HG03064 (cell line): ENCODE results near the gene PPL.
A peak's percentile ranks its signal among the peaks of the same experiment; 100 is the strongest.
"Not testable (repeated sequence)": the region's sequence is repeated elsewhere in the genome, so short reads cannot be mapped to it uniquely, and the experiment has no call there.

ENCODE experiments used
- ATAC-seq: cut with Tn5 transposase; IDR thresholded peaks from one replicate; pipeline ENCODE4 v1.9.1; 2021; ENCODE audit warnings: low read depth; ENCODE audit not compliant: unreplicated experiment

The PPL gene, protein sequence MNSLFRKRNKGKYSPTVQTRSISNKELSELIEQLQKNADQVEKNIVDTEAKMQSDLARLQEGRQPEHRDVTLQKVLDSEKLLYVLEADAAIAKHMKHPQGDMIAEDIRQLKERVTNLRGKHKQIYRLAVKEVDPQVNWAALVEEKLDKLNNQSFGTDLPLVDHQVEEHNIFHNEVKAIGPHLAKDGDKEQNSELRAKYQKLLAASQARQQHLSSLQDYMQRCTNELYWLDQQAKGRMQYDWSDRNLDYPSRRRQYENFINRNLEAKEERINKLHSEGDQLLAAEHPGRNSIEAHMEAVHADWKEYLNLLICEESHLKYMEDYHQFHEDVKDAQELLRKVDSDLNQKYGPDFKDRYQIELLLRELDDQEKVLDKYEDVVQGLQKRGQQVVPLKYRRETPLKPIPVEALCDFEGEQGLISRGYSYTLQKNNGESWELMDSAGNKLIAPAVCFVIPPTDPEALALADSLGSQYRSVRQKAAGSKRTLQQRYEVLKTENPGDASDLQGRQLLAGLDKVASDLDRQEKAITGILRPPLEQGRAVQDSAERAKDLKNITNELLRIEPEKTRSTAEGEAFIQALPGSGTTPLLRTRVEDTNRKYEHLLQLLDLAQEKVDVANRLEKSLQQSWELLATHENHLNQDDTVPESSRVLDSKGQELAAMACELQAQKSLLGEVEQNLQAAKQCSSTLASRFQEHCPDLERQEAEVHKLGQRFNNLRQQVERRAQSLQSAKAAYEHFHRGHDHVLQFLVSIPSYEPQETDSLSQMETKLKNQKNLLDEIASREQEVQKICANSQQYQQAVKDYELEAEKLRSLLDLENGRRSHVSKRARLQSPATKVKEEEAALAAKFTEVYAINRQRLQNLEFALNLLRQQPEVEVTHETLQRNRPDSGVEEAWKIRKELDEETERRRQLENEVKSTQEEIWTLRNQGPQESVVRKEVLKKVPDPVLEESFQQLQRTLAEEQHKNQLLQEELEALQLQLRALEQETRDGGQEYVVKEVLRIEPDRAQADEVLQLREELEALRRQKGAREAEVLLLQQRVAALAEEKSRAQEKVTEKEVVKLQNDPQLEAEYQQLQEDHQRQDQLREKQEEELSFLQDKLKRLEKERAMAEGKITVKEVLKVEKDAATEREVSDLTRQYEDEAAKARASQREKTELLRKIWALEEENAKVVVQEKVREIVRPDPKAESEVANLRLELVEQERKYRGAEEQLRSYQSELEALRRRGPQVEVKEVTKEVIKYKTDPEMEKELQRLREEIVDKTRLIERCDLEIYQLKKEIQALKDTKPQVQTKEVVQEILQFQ (N-terminal part only)

DNA sequence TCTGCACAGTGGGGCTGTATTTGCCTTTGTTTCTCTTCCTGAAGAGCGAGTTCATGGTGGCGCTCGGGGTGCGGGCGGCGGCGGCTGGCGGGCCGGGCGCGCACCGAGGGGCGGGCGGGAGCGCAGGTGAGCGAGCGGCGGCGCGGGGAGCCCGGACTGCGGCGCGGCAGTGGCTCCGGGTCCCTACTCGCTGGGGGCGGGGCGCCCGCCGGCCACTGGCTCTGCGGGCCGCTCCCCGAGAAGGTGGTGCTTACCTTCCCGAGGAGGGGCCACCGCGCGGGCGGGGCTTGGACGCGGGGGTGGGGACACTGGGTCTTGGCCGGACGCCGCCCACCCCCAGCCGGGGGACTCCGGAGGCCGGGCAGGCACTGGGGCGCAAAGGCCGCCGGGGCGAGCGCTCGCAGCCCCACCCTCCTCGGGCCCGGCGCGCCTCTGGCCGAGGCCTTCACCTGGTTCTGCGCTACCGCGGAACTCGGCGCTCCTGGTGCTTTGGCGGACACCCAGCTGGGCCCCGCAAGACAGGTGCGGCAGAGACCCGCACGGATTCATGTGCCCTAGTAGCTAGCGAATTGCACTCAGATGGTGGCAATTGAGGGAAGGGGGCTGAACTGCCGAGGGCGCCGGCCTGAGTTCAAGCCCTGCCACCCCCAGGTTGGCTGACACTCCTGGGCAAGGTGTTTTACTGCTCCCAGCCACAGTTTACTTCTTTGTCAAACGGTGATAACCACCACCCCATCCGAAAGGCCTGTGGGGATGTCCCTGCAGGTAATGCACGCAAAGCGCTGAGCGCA, at the start of gene PPL:
TSS of gene PPL (minus strand) at position 158 of the 791 bp plus-strand sequence. CDS start at position 55, 103 bp downstream.
- ATAC-seq: no peak

DNA sequence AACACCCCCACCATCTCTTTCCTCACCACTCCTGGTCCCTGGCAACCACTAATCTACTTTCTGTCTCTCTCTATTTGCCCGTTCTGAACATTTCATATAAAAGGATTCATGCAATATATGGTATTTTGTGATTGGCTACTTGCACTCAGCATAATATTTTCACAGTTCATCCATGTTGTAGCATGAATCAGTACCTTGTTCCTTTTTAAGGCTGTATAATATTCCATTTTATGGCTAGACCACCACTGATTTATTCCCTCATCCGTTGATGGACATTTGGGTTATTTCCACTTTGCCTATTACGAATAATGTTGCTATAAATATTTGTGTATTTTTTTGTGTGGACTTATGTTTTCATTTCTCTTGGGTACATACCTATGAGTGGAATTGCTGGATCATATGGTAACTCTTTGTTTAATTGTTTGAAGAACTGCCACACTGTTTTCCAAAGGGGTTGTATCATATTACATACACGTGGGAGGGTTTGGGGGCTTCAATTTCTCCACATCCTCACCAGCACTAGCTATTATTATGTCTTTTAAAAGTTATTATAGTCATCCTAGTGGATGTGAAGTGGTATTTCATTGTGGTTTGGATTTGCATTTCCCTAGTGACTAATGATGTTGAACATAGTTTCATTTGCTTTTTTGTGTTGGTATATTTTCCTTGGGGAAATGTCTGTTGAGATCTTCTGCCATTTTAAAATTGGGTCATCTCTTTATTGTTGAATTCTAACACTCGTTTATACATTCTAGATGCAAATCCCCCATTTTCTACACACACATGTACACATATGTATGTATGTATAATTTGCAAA, 47.4 kb upstream of the PPL start:
- ATAC-seq: no peak

DNA sequence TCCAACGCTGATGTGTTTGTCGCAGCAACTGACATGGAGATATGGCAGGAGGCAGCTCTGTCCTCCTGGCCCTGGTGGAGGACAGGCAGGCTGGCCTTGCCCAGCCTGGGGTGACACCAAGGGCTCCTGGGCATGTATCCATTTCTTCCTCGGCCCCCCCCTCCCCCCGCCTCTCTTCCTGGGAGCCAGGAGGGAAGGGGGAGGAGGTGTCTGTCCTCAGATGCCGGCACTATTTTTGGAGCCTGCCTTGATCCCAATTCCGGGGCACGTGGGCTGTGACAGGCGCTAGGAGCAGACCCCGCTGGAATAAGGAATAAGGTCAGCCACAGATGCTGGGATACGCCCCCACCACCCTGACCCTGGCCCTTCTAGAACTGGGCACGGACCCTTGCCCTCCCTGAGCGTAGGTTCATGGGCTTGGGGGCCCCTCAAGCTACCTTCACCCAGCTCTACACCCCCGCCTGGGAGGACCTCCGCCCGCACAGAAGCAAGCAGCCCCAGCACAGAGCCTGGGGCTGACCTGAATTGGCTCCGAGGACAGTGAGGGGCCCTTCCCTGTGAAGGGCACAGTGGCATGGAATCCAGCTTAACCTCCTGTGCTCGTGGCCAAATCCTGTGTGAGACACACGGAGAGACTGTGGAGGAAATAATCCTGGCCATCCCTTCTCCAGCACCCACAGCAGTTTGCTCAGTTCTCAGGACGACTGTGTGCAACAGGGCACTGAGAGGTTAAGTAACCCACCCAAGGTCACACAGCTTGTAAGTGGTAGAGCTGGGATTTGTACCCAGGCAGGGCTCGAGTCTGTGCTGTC, 45.3 kb upstream of the PPL start:
- no peak for ATAC-seq

DNA sequence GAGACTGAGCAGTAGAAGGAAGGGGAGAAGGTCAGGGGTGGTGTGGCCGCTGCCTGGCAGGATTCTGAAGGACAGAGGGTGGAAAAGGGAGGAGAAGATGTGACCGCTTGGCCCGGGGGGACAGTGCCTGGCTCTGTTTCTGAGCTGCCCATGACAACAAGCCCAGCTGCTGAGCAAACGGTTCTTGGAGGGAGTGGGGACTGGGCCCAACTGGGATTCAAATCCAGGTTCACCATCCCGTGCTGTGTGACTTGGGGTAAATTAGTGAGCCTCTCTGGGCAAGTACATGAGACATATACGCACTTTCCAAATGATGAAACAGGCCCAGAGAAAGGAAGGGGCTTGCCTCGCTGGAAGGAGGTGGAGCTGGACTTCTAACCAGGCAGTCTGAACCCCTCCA, 44.5 kb upstream of the PPL start:
- ATAC-seq: no peak

DNA sequence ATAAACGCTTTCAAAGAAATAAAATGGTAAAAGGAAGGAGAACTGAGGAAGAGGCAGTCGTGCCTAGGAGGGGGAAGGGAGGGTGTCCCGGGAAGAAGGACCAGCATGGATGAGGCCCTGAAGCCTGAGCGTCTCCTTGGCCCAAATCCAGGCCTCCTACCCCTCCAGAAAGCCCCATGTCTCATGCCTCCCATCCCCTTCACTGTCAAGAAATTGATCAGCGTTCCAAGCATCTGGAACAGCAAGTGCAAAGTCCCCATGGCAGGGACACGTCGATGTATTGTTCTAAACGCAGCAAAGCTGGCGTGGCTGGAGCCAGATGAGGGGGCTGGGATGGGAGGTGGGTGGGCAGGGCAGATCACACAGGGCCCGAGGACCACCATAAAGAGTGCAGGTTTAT, 43.7 kb upstream of the PPL start:
- ATAC-seq: no peak

DNA sequence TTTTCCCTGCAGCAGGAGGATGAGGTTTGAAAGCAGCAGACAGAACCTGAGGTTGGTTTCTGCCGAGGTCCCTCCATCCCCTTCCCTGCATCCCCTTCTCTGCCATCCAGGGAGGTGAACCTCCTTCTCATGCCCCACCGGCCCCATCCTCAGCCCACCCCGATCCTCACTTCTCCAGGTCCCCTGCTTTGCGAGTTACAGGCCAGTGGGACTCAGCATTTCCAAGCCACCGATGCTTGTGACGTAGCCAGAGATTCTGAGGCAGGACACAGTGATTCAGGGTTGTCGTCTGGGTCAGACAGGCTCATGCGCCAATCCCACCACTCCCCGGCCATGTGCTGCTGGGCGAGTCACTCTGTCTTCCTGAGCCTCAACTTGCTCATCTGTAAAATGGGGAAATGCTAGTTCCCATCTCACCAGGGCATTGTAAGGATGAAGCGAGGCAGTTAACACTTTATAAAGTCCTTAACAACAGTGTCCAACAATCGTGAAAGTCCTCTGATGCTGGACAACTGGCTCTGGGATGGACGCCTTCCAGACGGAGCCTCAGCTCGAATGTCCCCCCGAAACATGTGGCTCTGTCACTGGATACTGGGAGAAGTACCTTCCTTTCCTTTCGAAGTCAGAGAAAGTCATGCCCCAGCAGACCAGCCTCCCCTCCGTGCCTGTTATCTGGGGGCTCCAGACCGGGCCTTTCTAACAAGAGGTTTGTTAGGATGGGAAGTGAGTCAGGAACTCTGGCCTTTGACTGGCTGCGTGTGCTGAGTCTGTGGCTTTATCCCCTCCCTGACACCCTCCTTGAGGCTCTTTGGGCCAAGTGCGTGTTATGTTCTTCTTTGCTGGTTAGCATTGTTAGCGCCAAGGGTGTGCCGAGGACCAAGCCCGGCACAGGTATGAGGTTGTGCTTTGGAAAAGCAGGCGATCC, 43.0 kb upstream of the PPL start:
- no peak for ATAC-seq

DNA sequence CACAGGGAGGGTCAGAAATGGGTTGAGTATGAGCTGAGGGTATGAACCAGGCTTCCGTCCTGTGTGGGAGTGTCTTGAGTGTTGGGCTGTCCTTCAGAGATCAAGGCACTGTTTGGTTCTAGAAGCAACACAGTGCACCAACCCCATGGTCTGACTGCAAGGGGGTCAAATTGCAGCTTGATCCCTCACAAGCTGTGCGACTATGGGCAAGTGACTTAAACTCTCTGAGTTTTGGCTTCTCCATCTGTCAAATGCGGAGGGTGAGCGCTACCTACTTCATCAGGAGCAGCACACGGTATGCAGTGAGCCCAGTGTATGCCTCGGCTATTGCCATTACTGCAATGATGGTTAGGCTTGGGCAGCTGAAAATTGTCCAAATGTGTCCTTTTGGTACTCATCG, 42.2 kb upstream of the PPL start:
- ATAC-seq: no peak

DNA sequence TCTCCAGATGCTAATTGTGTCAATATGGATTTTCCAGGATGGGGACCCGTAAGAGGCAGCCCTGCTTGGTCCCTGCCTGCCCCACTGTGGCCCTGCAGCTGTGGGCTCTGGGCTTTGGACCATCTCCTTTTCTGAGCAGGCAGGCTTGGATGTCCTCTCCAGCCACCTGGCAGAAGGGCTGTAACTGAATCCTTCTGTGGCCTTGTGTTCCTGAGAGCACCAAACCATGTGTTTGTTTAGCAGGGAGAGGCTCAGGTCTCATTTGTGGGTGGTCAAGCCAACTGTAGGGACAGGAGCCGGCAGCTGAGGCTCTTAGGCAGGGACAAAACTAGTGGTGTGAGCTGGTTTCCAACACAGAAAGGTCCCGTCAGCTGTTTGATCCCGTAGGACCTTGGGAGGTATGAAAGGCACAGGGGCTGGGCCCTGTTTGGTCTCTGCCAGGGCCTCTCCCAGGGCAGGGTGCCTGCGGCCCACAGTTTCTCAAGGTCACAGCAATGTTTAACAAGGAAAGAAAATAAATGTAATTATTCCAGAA, 39.7 kb upstream of the PPL start:
- ATAC-seq: no peak

DNA sequence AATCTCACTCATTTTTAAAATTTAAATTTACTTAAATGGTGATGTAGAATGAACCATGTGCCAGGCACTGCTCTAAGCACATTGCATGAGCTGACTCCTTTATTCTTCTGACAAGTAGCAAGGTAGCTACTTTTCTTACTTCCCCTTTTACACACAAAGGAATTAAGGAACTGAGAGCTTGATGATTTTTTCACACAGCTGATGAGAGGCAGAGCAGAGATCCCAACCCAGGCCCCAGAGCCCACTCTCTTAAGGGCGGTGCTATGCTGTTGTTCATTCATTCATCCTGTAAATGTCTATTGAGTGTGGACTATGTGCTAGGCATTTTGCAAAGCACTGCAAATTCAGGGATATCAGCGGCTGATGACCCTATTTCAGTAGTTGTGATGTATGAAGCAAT, 39.1 kb upstream of the PPL start:
- ATAC-seq: peak; percentile 90

DNA sequence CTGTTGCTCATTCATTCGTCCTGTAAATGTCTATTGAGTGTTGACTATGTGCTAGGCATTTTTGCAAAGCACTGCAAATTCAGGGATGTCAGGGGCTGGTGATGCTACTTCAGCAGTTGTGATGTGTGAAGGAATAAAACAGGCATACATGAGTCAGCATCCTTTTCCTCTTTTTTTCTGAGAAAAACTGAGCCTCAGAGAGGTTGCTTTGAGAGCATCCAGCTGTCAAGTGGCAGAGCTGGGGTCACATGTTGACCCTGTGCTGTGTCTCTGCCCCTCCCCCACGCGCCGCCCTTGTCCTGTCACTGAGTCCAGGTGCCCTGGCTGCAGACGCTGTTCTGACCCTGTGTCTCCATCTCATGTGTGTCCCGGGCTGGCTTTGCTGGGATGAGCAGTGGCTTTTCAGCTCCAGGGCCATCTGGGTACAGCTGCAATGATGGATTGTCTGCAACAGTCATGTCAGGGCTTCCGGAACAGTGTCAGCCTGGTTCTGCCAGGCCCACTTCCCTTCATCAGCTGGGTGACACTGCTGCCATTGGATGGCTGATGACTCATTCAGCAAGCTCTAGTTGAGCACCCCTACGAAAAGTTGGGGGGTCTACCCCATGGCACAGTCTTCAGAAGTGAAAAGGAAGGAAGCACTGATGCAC, 36.1 kb upstream of the PPL start:
- no peak for ATAC-seq

DNA sequence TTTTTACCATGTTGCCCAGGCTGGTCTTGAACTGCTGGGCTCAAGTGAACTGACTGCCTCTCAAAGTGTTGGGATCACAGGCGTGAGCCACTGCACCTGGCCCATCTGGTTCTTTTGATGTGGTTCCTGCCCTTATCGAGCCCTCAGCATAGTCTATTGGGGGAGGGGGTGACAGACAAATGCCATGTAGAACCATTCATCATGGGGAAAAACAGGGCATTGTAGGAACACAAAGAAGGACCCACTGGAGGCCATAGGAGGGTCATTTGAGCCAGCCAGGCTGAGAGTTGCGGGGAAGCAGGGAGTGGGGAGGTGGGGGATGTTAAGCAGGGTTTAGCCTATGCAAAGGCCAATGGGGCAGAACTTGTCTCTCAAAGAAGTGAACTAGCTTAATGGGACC, 33.1 kb upstream of the PPL start:
- no peak for ATAC-seq

DNA sequence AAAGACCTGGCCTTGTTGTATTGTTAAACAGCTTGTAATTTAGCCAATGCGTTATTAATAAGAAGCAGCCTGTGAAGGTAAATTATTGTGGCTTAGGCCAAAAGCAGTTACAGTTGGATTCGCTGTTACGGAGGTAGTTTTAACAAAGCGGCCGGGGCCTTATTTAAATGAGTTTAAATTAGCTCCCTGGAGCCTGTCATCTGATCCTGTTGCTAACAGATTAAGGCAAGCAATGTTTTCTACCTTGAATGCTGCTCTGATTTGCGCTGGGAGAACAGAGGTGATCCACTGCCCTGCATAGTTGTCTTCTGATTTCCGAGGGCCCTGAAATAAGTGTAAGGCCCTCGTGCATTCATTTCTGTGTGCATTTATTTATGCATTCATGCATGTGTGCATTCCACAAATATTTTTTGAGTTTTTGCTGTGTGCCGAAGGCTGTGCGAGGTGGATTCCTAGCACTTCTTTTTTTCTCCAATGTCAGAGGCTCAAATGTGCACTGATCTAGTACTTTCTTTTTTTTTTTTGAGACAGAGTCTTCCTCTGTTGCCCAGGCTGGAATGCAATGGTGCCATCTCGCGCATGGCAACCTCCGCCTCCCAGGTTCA, 32.0 kb upstream of the PPL start:
- ATAC-seq: no peak

DNA sequence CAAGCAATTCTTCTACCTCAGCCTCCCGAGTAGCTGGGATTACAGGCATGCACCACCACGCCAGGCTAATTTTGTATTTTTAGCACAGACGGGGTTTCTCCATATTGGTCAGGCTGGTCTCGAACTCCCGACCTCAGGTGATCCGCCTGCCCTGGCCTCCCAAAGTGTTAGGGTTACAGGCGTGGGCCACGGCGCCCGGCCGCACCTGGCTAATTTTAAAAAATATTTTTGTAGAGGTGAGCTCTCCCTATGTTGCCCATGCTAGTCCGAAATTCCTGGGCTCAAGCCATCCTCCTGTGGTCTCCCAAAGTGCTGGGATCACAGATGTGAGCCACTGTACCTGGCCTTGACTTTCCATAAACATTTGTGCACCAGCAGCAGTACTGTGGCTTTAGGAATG, 31.3 kb upstream of the PPL start:
- ATAC-seq: not testable (repeated sequence)

DNA sequence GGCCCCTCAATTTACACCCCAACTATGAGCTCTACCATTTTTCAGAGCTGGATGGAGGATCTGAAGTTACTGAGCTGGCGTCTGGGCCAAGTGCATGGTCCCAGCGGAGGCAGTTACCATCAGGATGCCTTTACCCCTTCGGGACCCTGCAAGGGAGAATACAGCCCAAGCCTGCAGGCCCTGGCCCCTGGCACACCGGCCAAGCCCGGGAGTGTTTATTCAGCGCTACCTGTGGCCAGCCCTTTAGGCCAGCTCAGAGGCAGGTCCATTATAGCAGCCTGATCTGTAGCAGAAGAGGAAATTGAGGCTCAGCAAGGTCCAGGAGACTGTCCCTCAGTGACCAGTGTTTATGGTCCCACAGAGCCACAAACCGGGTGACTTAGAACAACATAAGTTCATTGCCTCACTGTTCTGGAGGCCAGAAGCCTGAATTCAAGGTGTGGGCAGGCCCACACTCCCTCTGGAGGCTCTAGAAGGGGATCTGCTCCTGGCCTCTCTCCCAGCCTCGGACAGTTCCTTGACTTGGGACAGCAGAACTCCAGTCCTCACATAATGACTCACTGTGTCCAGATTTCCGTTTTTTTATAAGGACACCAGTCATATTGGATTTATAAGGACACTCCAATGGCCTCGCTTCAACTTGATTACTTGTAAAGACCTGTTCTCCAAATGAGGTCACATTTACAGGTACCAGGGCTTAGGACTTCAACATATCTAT, 29.9 kb upstream of the PPL start:
- ATAC-seq: no peak

DNA sequence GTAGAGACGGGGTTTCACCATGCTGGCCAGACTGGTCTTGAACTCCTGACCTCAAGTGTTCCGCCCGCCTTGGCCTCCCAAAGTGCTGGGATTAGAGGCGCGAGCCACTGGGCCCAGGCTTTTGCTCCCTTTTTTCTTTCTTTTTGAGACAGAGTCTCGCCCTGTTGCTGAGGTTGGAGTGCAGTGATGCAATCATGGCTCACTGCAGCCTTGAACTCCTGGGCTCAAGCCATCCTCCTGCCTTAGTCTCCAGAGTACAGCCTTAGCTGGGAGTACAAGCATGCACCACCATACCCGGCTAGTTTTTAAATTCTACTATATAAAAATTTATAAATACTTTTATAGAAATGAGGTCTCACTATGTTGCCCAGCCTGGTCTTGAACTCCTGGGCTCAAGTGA, 26.6 kb upstream of the PPL start:
- ATAC-seq: not testable (repeated sequence)

DNA sequence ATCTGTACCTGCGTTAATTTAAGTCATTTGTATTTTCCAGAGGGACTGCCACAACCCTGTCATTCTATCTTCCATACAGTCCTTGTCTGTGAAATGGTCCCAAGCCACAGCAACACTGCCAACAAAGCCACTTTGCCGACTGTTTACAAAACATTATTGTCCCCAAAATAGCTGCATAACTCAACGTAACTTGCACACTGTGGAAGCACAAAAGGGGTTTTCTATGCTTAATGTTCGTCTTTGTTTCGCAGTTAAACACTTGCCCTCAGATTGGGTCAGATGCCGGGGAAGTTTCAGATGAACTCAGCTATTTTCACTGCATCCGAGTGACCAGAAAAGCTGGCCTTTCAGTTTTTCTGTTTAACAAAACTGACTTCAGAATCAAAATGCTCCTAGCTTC, 25.8 kb upstream of the PPL start:
- ATAC-seq: no peak
